Suprapubic skin (tissue), 4 donors: Measurements from ENCODE around the gene CRY1.

Experiments
- EP300 ChIP-seq: sonication (generic); formaldehyde crosslinking; IDR thresholded peaks from one replicate; pipeline ENCODE4 v1.6.1; 2017; ENCODE audit warnings: antibody characterized with exemption
- POLR2A ChIP-seq, 2 donors: fragments of 450-650 bp; IDR thresholded peaks; one replicate each; pipeline ENCODE4 v1.6.1; 2017; ENCODE audit warnings: antibody characterized with exemption in 2 of 2, mild to moderate bottlenecking in 2 of 2, moderate library complexity in 2 of 2
- POLR2AphosphoS5 ChIP-seq, 3 donors: sonication (generic); formaldehyde crosslinking; IDR thresholded peaks; one replicate each; pipeline ENCODE4 v1.6.1; 2017; ENCODE audit warnings: antibody characterized with exemption in 3 of 3
- TF ChIP-seq, protein P1 (sequence below), 2 donors: fragments of 200-600 bp in 1 of 2; fragments of 450-650 bp in 1 of 2; sonication (generic) in 1 of 2; IDR thresholded peaks; one replicate each; pipeline ENCODE4 v1.5.1; 2016 to 2019; ENCODE audit warnings: antibody characterized with exemption in 2 of 2, mild to moderate bottlenecking in 1 of 2, moderate library complexity in 1 of 2

DNA sequence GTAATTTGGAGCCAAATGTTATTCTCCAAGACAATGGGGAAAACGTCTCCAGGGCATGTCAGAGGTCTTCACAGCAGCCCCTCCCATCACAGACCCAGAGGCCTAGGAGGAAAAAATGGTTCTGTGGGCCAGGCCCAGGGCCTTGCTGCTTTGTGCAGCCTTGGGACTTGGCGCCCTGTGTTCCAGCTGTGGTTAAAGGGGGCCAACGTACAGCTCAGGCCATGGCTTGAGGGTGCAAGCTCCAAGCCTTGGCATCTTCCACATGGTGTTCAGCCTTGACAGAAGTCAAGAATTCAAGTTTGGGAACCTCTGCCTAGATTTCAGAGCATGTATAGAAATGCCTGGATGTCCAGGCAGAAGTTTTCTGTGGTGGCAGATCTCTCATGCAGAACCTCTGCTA lies 3.2 kb upstream of the CRY1 start:
- TF ChIP-seq, protein P1, sequence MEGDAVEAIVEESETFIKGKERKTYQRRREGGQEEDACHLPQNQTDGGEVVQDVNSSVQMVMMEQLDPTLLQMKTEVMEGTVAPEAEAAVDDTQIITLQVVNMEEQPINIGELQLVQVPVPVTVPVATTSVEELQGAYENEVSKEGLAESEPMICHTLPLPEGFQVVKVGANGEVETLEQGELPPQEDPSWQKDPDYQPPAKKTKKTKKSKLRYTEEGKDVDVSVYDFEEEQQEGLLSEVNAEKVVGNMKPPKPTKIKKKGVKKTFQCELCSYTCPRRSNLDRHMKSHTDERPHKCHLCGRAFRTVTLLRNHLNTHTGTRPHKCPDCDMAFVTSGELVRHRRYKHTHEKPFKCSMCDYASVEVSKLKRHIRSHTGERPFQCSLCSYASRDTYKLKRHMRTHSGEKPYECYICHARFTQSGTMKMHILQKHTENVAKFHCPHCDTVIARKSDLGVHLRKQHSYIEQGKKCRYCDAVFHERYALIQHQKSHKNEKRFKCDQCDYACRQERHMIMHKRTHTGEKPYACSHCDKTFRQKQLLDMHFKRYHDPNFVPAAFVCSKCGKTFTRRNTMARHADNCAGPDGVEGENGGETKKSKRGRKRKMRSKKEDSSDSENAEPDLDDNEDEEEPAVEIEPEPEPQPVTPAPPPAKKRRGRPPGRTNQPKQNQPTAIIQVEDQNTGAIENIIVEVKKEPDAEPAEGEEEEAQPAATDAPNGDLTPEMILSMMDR (IDR thresholded peaks at IDR 0.05): no peak
- TF ChIP-seq POLR2AphosphoS5 (IDR thresholded peaks at IDR 0.05) (no peak), POLR2A (IDR thresholded peaks at IDR 0.05) (no peak), EP300 (no peak)
